H1 (cell line): ENCODE measurements around the gene NEURL1.

Experiments used
- POLR2AphosphoS5 ChIP-seq: IDR thresholded peaks from 2 replicates; pipeline ENCODE4 v1.6.1; 2011; ENCODE audit warnings: low read depth, low read length
- ZNF274 ChIP-seq: IDR thresholded peaks from 2 replicates; pipeline ENCODE4 v1.7.0; 2012; ENCODE audit warnings: low read length, borderline replicate concordance; ENCODE audit errors: extremely low read depth
- TF ChIP-seq, protein P1 (sequence below), 3 experiments: IDR thresholded peaks; 1 replicate in 2 of 3; 2 replicates in 1 of 3; pipeline versions ENCODE4 v1.5.1 to v1.6.1; 2011; ENCODE audit warnings: low read length in 3 of 3, mild to moderate bottlenecking in 3 of 3, inconsistent platforms in 2 of 3, low read depth in 1 of 3, moderate library complexity in 1 of 3; ENCODE audit not compliant: insufficient read depth in 1 of 3; ENCODE audit errors: control extremely low read depth in 1 of 3

- TF ChIP-seq POLR2AphosphoS5 (no peak), ZNF274 (no peak)
- TF ChIP-seq, protein P1, sequence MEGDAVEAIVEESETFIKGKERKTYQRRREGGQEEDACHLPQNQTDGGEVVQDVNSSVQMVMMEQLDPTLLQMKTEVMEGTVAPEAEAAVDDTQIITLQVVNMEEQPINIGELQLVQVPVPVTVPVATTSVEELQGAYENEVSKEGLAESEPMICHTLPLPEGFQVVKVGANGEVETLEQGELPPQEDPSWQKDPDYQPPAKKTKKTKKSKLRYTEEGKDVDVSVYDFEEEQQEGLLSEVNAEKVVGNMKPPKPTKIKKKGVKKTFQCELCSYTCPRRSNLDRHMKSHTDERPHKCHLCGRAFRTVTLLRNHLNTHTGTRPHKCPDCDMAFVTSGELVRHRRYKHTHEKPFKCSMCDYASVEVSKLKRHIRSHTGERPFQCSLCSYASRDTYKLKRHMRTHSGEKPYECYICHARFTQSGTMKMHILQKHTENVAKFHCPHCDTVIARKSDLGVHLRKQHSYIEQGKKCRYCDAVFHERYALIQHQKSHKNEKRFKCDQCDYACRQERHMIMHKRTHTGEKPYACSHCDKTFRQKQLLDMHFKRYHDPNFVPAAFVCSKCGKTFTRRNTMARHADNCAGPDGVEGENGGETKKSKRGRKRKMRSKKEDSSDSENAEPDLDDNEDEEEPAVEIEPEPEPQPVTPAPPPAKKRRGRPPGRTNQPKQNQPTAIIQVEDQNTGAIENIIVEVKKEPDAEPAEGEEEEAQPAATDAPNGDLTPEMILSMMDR (IDR thresholded peaks at IDR 0.05; ENCODE audit: control extremely low read depth in 1 of 3, insufficient read depth in 1 of 3, low read depth in 1 of 3, low read length in 3 of 3): peak; percentile 26 to 63 (median 46); a peak in 3 of 4 replicates
Observed at GRCh38 chr10:103481974-103482531, 11.5 kb upstream of the NEURL1 start.
